Right lobe of liver (tissue), 6 donors: ENCODE results near the gene CABCOCO1. TPM values are rescaled to one million over a fixed set of nuclear protein-coding genes. Genes with fewer than 3 reads are reported as not detected.

Experiments used
- ATAC-seq, 4 donors: fragments of 200-7000 bp; cut with Tn5 transposase; one replicate each; pipeline ENCODE4 v1.9.1; 2020; ENCODE audit warnings: mild to moderate bottlenecking in 4 of 4, moderate library complexity in 4 of 4
- DNase-seq, 3 donors: peaks; one replicate each; pipeline ENCODE4 v3.0.0-alpha.2; 2020
- H3K27ac ChIP-seq, 3 donors: fragments of 200-600 bp; one replicate each; pipeline ENCODE4 v1.8.0; 2022
- H3K27me3 ChIP-seq, 2 donors: fragments of 200-600 bp; one replicate each; pipeline ENCODE4 v1.8.0; 2022
- H3K36me3 ChIP-seq, 4 donors: fragments of 200-600 bp; sonication (generic) in 1 of 4; one replicate each; pipeline versions ENCODE4 v1.5.1 to v1.8.0; 2017 to 2022; ENCODE audit warnings: control low read depth in 1 of 4
- H3K4me1 ChIP-seq, 4 donors: fragments of 200-600 bp; sonication (generic) in 1 of 4; one replicate each; pipeline versions ENCODE4 v1.5.1 to v1.8.0; 2017 to 2022; ENCODE audit warnings: control low read depth in 1 of 4
- H3K4me3 ChIP-seq, 3 donors: fragments of 200-600 bp; one replicate each; pipeline ENCODE4 v1.8.0; 2022
- H3K9me3 ChIP-seq, 4 donors: fragments of 200-600 bp; sonication (generic) in 1 of 4; one replicate each; pipeline versions ENCODE4 v1.5.1 to v1.8.0; 2017 to 2022; ENCODE audit warnings: control low read depth in 1 of 4
- POLR2A ChIP-seq: fragments of 450-650 bp; IDR thresholded peaks from one replicate; pipeline ENCODE4 v1.6.1; 2017; ENCODE audit warnings: antibody characterized with exemption, mild to moderate bottlenecking
- WGBS: methylation state at CpG from one replicate; pipeline ENCODE4 v1.1.6; 2018; ENCODE audit warnings: low coverage, low lambda C conversion rate; ENCODE audit not compliant: insufficient coverage; ENCODE audit errors: missing lambda C conversion rate; 5-methylcytosine and 5-hydroxymethylcytosine counted together
- intact Hi-C, 2 donors: fragments of 100-400 bp; cut with DNase I; formaldehyde crosslinking; loops; one replicate each; pipeline versions ENCODE4 v1.11.2 to v1.14.1; 2022
- total RNA-seq, 6 experiments: library from RNA; depleted of rRNA in 2 of 6; stranded (reverse); fragments of >200 nt in 2 of 6; fragmentation: NEBNext Ultra II Directional in 3 of 6; extraction: Animal tissue kit (Norgen Biotek cat#: 25700) in 3 of 6; gene quantifications; one replicate each; pipeline versions ENCODE4 v1.1.0 to v1.2.4, GENCODE V29; 2016 to 2023
- TF ChIP-seq, protein P1 (sequence below), 4 donors: fragments of 200-600 bp in 3 of 4; fragments of 450-650 bp in 1 of 4; IDR thresholded peaks; one replicate each; pipeline versions ENCODE4 v1.5.1 to v1.8.0; 2016 to 2022; ENCODE audit warnings: antibody characterized with exemption in 4 of 4, mild to moderate bottlenecking in 2 of 4
- donor health status: DM: no; HTN: yes; CAD: no.
- donor health status: DM: no; HTN: no; CAD: no.
- donor health status: DM: no; HTN: no; CAD: no.
- donor health status: DM: no; HTN: yes; CAD: no.
- donor health status: DM: no; HTN: yes; CAD: no.

The CABCOCO1 gene
- total RNA-seq, 6 experiments from 2014 or later, result not detected

- DNase-seq (no peak), ATAC-seq (peak in 1 of 4 donors; percentile 73)
- no peaks in the 10 kb centered on the region for H3K9me3 ChIP-seq
- no peak overlapping the region for H3K27ac ChIP-seq
- H3K4me1 ChIP-seq, result no peaks in the 10 kb centered on the region
- no peaks in the 10 kb centered on the region for H3K36me3 ChIP-seq
- TF ChIP-seq POLR2A, result no peak
- TF ChIP-seq, protein P1, sequence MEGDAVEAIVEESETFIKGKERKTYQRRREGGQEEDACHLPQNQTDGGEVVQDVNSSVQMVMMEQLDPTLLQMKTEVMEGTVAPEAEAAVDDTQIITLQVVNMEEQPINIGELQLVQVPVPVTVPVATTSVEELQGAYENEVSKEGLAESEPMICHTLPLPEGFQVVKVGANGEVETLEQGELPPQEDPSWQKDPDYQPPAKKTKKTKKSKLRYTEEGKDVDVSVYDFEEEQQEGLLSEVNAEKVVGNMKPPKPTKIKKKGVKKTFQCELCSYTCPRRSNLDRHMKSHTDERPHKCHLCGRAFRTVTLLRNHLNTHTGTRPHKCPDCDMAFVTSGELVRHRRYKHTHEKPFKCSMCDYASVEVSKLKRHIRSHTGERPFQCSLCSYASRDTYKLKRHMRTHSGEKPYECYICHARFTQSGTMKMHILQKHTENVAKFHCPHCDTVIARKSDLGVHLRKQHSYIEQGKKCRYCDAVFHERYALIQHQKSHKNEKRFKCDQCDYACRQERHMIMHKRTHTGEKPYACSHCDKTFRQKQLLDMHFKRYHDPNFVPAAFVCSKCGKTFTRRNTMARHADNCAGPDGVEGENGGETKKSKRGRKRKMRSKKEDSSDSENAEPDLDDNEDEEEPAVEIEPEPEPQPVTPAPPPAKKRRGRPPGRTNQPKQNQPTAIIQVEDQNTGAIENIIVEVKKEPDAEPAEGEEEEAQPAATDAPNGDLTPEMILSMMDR (IDR thresholded peaks at IDR 0.05), result no peak
- no peak overlapping the region for H3K4me3 ChIP-seq
- H3K27me3 ChIP-seq, result no peaks in the 10 kb centered on the region
- intact Hi-C loops, result no loop called here
These were observed 26.8 kb upstream of the CABCOCO1 start for GRCh38 chr10:61635932-61636331.

- no peak overlapping the region for H3K4me3 ChIP-seq
- H3K4me1 ChIP-seq, result no peaks in the 10 kb centered on the region
- no peak for TF ChIP-seq POLR2A
- TF ChIP-seq, protein P1 (IDR thresholded peaks at IDR 0.05), result no peak
- no peaks in the 10 kb centered on the region for H3K36me3 ChIP-seq
- H3K9me3 ChIP-seq, result no peaks in the 10 kb centered on the region
- intact Hi-C loops, result no loop called here
- 53% methylated on average over 4 of the region's 4 CpGs for WGBS
- no peak for ATAC-seq
- H3K27me3 ChIP-seq, result no peaks in the 10 kb centered on the region
- no peak for DNase-seq
- H3K27ac ChIP-seq, result no peak overlapping the region
These were observed 22.8 kb upstream of the CABCOCO1 start for GRCh38 chr10:61639952-61640351.

- DNase-seq (no peak), ATAC-seq (no peak)
- 50% methylated on average over 3 of the region's 3 CpGs for WGBS
- Histone ChIP-seq H3K4me1 (no peaks in the 10 kb centered on the region), H3K27ac (no peak overlapping the region), H3K9me3 (no peaks in the 10 kb centered on the region), H3K27me3 (no peaks in the 10 kb centered on the region), H3K4me3 (no peak overlapping the region), H3K36me3 (no peaks in the 10 kb centered on the region)
- intact Hi-C loops, result no loop called here
- no peak for TF ChIP-seq POLR2A
- TF ChIP-seq, protein P1 (IDR thresholded peaks at IDR 0.05), result no peak
These were observed 21.9 kb upstream of the CABCOCO1 start for GRCh38 chr10:61640856-61641255.

DNA sequence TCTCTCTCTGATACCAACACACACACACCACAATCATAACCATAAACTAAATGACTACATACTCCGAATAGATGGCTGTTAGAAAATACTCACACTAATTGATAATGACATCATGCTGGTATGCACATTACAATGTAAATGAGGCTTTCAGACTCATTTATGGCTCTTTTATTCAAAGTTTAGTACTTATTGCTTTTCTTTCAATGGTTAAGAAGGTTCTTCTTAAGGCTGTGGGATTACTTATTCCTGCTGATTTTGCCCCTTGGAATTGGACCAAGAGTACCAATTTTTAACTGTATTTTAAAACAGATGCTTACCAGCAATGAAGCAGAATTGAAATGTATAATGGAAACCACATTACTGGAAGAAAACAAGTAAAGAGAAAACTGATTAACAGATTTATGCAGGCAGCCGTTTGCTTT is 20.6 kb upstream of the CABCOCO1 start:
- DNase-seq, result no peak
- no peaks in the 10 kb centered on the region for H3K27me3 ChIP-seq
- 40% methylated on average over 2 of the region's 2 CpGs for WGBS
- ATAC-seq, result no peak
- intact Hi-C loops, result no loop called here
- H3K27ac ChIP-seq, result no peak overlapping the region
- H3K4me3 ChIP-seq, result no peak overlapping the region
- H3K36me3 ChIP-seq, result no peaks in the 10 kb centered on the region
- TF ChIP-seq, protein P1 (IDR thresholded peaks at IDR 0.05), result no peak
- TF ChIP-seq POLR2A, result no peak
- no peaks in the 10 kb centered on the region for H3K9me3 ChIP-seq
- no peaks in the 10 kb centered on the region for H3K4me1 ChIP-seq

- H3K4me3 ChIP-seq, result no peak overlapping the region
- DNase-seq (no peak), ATAC-seq (peak in 2 of 4 donors; percentile 40 to 66)
- H3K27ac ChIP-seq, result no peak overlapping the region
- H3K4me1 ChIP-seq, result no peaks in the 10 kb centered on the region
- no peaks in the 10 kb centered on the region for H3K36me3 ChIP-seq
- WGBS, result 42% methylated on average over 4 of the region's 4 CpGs
- TF ChIP-seq POLR2A, result no peak
- TF ChIP-seq, protein P1 (IDR thresholded peaks at IDR 0.05), result no peak
- intact Hi-C loops, result no loop called here
- H3K9me3 ChIP-seq, result no peaks in the 10 kb centered on the region
- H3K27me3 ChIP-seq, result no peaks in the 10 kb centered on the region
These were observed 20.1 kb upstream of the CABCOCO1 start for GRCh38 chr10:61642676-61643075.
